HuH-7 (cell line): ENCODE results near the gene TBX6.
A peak's percentile ranks its signal among the peaks of the same experiment; 100 is the strongest.

Experiments
- DNase-seq: peaks from one replicate; pipeline ENCODE4 v3.0.0; 2011; ENCODE audit warnings: low spot score

TBX6 gene

GRCh38 chr16:30086291-30087140 lies 5.2 kb downstream of the TBX6 start:
- DNase-seq = no peak

GRCh38 chr16:30085820-30086219 lies 5.9 kb downstream of the TBX6 start:
- no peak for DNase-seq

- DNase-seq = no peak
Measured at GRCh38 chr16:30085247-30085646, 6.5 kb downstream of the TBX6 start.

GRCh38 chr16:30084816-30085159 lies 6.9 kb downstream of the TBX6 start:
- DNase-seq = no peak

DNA sequence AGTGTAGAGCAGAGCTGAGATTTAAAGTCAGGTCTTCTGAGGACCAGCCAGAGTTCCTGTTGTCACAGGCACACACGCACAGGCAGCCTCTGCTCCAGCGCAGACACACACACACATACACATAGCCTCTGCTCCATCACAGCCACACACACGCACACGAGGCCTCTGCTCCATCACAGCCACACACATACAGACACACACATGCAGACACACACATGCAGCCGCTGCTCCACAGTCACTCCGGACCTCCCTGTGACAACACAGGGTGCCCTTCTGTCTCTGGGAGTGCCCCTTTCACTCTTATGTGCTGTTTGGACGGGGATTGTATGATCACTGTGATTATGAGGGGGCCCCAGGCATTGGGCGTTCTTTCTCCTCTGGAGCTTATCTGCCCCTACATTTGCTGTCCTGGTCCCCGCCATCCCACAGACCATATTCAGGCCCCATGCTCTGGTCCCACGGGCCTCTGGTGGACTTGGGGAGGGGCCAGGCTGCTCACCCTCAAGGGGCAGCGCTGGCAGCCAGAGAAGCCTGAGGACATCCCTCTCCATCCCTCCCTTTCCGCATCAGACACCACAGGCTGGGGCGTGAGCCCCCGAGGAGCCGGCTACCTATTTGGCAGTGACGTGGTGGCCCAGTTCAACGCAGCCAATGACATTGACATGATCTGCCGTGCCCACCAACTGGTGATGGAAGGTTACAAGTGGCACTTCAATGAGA lies 7.5 kb downstream of the TBX6 start:
- DNase-seq = no peak

DNA sequence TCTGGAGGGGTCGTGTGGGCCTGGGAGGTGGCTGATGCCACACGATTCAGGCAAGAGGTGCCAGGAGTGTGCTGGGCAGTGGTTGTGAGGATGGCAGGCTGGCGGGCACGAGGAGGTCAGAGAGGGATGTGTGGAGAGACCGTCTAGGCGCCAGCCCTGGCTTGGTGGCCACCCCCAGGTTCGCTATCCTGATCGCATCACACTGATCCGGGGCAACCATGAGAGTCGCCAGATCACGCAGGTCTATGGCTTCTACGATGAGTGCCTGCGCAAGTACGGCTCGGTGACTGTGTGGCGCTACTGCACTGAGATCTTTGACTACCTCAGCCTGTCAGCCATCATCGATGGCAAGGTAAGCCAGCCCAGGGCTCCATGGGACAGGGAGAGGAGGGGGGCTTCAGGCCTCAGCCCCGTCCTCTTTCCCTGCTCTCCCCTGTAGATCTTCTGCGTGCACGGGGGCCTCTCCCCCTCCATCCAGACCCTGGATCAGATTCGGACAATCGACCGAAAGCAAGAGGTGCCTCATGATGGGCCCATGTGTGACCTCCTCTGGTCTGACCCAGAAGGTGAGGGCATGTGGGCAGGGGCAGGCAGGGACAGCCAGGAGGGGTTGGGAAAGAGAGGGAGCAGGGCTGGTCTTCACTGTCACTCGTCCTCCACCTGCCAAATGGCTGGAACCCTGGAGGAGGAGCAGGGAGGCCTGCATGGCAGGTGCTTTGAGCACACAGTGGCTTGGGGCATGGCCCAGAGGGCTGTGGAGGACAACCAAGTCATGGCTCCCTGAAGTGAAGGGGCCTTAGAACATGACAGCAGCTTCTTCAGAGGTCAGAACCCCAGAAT lies 8.3 kb downstream of the TBX6 start:
- no peak for DNase-seq

DNA sequence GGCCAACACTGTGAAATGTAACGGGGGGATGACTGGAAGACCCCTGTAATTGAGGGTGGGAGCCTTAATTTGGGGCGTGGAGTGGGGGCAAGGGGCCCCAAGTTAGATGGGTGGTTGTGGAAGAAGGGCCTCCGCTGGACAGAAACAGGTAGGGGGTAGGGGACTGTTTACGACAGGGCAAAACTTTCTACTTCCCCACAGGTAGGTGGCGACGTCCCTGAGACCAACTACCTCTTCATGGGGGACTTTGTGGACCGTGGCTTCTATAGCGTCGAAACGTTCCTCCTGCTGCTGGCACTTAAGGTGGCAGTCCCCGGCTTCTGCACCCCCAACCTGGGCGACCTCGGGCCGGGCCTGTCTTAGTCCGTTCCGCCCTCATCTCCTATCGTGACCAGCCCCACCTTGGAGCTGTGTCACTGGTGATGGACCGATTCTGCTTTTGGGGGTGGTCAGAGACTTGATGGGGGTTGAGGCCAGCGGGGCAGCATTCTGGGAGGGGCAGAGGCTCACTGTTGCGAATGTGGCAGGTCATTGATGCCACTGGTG lies 9.1 kb downstream of the TBX6 start:
- DNase-seq = no peak

DNA sequence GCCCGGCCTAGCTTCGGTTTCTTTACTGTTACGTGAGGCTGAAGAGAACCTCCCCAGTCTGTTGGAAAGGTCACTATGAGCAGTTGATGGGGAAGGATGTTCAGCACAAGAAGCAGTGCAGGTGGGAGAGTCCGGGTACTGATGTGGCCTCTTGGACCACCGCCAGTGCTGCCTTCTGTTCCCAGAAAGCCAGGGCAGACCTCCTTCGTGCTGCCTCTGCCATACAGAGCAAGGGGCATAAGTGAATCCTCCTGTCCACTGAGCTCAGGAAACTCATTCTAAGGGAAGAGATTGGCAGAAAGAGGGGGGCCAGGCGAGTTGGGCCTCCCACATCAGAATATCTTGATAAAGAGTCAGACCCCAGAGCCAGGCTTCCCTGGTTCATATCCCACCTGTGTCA lies 12.2 kb downstream of the TBX6 start:
- no peak for DNase-seq

DNA sequence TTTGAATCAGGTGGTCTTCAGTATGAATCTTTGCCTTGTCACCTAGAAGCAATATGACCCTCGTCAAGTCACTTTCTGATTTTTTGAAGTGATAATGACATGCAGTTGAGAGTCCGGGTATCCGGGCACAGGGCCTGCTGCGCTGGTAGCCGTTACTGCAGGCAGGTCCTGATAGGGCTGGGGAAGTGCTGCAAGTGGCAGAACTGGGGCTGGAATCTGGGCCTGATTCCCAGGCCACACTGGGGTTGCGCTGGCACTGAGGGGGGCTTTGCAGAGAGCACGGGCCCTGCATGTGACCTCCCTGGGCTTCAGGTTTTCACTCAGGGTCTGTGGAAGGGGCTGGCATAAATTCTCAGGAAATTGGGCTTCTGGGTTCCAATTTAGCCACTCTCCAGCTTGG lies 13.0 kb downstream of the TBX6 start:
- DNase-seq = no peak

DNA sequence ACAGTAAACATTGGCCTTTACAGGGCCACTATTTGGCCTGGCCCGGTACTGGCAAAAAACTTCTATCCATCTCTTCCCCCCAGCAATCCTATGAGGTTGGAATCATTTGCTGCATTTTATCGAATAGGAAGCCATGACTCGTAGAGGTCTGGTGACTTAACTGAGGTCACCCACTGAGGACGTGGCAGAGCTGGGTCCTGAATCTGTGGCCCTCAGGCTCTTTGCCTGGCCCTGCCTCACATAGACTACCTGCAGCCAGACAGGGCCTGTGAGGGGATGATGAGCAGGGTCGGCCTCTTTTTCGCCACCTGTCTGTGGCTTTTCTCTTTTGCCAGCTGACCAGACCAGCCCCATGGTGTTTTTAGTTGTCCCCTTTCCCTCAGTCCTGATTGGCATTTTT lies 14.1 kb downstream of the TBX6 start:
- DNase-seq = no peak

- DNase-seq = no peak
Measured at GRCh38 chr16:30076276-30076791, 15.4 kb downstream of the TBX6 start.

- peak; percentile 98 for DNase-seq
Measured at GRCh38 chr16:30075503-30076275, 16.0 kb downstream of the TBX6 start, which contains the start of gene PPP4C. TSS of gene PPP4C (plus strand) at chr16:30075994. CDS start at chr16:30076378, 384 bp downstream.

DNA sequence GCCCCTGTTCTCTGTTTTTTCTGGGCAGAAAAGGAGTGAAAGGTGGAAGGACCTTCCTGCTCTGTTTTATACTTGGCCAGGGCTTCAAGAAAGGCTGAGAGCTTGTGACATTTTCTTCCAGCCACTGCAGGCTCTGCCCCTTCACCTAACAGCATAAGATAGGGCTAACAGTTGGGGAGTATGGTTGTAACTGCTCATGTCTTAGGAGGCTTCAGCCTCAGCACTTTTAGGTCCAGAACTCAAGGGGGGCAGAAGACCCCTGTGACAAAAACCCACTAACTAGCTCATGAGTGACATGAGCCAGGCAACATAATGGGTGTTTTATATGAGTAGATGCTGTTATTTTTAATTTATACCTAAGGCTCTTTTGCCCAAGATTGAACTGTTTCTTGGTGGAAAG lies 21.2 kb downstream of the TBX6 start:
- no peak for DNase-seq

DNA sequence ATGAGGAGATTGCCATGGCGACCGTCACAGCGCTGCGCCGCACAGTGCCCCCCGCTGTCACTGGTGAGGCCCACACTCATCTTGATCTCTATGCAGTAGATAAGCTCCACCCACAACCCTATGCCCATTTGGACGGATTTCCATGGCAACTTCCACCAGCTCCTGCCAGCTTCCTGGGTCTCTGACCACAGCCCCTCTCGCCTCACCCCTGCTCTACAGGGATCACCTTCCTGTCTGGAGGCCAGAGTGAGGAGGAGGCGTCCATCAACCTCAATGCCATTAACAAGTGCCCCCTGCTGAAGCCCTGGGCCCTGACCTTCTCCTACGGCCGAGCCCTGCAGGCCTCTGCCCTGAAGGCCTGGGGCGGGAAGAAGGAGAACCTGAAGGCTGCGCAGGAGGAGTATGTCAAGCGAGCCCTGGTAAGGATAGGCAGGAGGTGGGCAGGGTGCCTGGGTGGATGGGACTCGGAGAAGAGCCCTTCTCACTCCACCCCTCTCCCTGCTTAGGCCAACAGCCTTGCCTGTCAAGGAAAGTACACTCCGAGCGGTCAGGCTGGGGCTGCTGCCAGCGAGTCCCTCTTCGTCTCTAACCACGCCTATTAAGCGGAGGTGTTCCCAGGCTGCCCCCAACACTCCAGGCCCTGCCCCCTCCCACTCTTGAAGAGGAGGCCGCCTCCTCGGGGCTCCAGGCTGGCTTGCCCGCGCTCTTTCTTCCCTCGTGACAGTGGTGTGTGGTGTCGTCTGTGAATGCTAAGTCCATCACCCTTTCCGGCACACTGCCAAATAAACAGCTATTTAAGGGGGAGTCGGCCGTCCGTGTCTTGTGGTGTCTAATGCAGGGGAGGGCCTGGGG lies 21.9 kb downstream of the TBX6 start:
- no peak for DNase-seq

GRCh38 chr16:30068750-30069610 lies 22.7 kb downstream of the TBX6 start:
- no peak for DNase-seq

DNA sequence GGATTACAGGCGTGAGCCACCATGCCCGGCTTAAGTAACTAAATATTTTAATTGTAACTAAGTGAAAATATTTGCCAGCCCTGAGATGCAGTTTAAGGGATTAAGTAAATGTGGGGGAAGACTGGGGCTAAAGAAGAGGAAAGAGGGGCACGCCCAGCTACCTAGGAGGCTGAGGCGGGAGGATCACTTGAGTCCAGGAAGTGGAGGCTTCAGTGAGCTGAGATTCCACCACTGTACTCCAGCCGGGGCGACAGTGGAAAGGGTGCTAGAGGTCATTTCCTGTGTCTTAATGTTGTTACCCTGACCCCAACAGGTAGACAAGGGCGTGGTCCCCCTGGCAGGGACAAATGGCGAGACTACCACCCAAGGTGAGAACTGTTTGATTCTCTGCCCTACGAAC lies 23.4 kb downstream of the TBX6 start:
- DNase-seq = no peak

DNA sequence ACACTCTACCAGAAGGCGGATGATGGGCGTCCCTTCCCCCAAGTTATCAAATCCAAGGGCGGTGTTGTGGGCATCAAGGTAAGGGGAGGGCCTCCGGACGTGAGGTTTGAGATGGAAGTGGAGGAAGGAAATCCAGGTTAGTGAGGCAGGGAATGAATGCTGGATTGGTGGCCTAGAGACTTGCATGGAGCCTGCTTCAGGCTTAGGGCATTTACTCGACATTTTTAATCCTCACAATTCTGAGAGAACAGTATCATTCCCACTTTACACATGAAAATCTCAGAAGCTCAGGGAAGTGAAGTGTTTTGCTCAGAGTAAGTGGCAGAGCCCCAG lies 24.2 kb downstream of the TBX6 start:
- no peak for DNase-seq

DNA sequence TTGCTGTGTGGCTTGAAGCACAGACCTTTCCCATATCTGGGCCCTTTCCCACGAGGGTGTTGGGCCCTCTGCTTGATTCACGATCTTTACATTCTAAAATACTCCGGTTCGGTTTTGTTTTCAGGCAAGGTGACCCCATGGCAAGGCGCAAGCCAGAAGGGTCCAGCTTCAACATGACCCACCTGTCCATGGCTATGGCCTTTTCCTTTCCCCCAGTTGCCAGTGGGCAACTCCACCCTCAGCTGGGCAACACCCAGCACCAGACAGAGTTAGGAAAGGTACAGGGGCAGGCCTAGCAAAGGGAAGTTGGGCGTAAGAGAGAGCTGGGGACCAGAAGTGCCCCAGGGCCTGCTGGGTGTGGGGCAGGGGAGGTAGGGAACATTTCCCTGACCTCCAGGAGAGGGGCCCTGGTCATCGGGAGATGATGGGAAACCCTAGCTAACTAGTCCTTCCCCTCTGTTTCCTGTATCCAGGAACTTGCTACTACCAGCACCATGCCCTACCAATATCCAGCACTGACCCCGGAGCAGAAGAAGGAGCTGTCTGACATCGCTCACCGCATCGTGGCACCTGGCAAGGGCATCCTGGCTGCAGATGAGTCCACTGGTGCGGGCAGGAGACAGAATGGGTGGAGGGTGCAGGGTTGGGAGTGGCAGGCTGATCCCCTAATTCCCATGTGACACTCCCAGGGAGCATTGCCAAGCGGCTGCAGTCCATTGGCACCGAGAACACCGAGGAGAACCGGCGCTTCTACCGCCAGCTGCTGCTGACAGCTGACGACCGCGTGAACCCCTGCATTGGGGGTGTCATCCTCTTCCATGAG lies 24.8 kb downstream of the TBX6 start:
- no peak for DNase-seq
